Measurements from ENCODE around the gene NMBR.

DNA sequence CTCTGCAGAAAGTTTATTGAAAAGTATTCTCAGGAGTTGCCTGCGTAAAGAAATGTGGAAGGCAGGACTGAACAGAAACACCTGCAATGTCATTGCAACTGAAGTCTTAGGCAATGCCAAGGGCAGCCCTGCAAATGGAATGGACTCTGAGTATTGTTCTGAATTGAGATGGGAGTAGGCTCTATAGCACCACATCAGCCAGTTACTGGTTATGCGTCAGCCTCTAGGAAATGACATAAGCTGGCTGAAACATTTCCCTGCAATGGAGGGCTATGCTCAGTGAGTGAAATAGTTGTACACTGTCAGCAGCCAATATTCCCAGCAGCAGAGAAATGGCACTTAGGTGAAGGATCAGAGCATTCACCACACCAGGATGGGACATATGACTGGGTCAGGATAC lies 28.0 kb downstream of the NMBR start:
- TF ChIP-seq, protein P1, sequence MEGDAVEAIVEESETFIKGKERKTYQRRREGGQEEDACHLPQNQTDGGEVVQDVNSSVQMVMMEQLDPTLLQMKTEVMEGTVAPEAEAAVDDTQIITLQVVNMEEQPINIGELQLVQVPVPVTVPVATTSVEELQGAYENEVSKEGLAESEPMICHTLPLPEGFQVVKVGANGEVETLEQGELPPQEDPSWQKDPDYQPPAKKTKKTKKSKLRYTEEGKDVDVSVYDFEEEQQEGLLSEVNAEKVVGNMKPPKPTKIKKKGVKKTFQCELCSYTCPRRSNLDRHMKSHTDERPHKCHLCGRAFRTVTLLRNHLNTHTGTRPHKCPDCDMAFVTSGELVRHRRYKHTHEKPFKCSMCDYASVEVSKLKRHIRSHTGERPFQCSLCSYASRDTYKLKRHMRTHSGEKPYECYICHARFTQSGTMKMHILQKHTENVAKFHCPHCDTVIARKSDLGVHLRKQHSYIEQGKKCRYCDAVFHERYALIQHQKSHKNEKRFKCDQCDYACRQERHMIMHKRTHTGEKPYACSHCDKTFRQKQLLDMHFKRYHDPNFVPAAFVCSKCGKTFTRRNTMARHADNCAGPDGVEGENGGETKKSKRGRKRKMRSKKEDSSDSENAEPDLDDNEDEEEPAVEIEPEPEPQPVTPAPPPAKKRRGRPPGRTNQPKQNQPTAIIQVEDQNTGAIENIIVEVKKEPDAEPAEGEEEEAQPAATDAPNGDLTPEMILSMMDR (IDR thresholded peaks at IDR 0.05) = no peak
- TF ChIP-seq EZH2 (IDR thresholded peaks at IDR 0.05; ENCODE audit: borderline replicate concordance, insufficient read depth, low read depth, low read length, poor library complexity, severe bottlenecking) = no peak
